ENCODE measurements around the gene ATXN10. TPM values are rescaled to one million over a fixed set of nuclear protein-coding genes. Genes with fewer than 3 reads are reported as not detected.
"Not testable (repeated sequence)": the region's sequence is repeated elsewhere in the genome, so short reads cannot be mapped to it uniquely, and the experiment has no call there.

ATXN10 gene
- total RNA-seq, 1 experiment from 2014 or later, result 111 TPM

GRCh38 chr22:45644714-45645113, 26.9 kb upstream of the ATXN10 start:
- no peak for DNase-seq (ENCODE audit: low spot score)

GRCh38 chr22:45645150-45645525, 26.5 kb upstream of the ATXN10 start:
- no peak for DNase-seq (ENCODE audit: low spot score)

GRCh38 chr22:45645526-45646414, 25.9 kb upstream of the ATXN10 start:
- peak; percentile 28 for DNase-seq (ENCODE audit: low spot score)

GRCh38 chr22:45647532-45648225, 24.0 kb upstream of the ATXN10 start:
- no peak for DNase-seq (ENCODE audit: low spot score)

- DNase-seq (ENCODE audit: low spot score), result no peak
These were observed 23.1 kb upstream of the ATXN10 start for GRCh38 chr22:45648301-45649117.

GRCh38 chr22:45649809-45650208, 21.8 kb upstream of the ATXN10 start:
- DNase-seq (ENCODE audit: low spot score), result no peak

GRCh38 chr22:45650721-45651120, 20.9 kb upstream of the ATXN10 start:
- no peak for DNase-seq (ENCODE audit: low spot score)

- DNase-seq (ENCODE audit: low spot score), result no peak
These were observed 19.6 kb upstream of the ATXN10 start for GRCh38 chr22:45651931-45652528.

- no peak for DNase-seq (ENCODE audit: low spot score)
These were observed 15.1 kb upstream of the ATXN10 start for GRCh38 chr22:45656577-45656976.

- no peak for DNase-seq (ENCODE audit: low spot score)
These were observed 13.9 kb upstream of the ATXN10 start for GRCh38 chr22:45657701-45658100.

GRCh38 chr22:45664136-45664646, 7.4 kb upstream of the ATXN10 start:
- DNase-seq (ENCODE audit: low spot score), result no peak

GRCh38 chr22:45667486-45667885, 4.1 kb upstream of the ATXN10 start:
- no peak for DNase-seq (ENCODE audit: low spot score)

GRCh38 chr22:45670363-45670762, 1.3 kb upstream of the ATXN10 start:
- DNase-seq (ENCODE audit: low spot score), result not testable (repeated sequence)

- DNase-seq (ENCODE audit: low spot score), result no peak
These were observed 452 bp upstream of the ATXN10 start for GRCh38 chr22:45670981-45671782.

GRCh38 chr22:45672564-45673481, 1.2 kb downstream of the ATXN10 start:
- no peak for DNase-seq (ENCODE audit: low spot score)

GRCh38 chr22:45673482-45674175, 2.0 kb downstream of the ATXN10 start:
- DNase-seq (ENCODE audit: low spot score), result no peak

- no peak for DNase-seq (ENCODE audit: low spot score)
These were observed 4.4 kb downstream of the ATXN10 start for GRCh38 chr22:45676024-45676423.

GRCh38 chr22:45677063-45677462, 5.4 kb downstream of the ATXN10 start:
- no peak for DNase-seq (ENCODE audit: low spot score)
